Measurements from ENCODE around the gene CYP26A1. TPM values are rescaled to one million over a fixed set of nuclear protein-coding genes. Genes with fewer than 3 reads are reported as not detected.
"Not testable (repeated sequence)": the region's sequence is repeated elsewhere in the genome, so short reads cannot be mapped to it uniquely, and the experiment has no call there.

The CYP26A1 gene
- total RNA-seq, 1 experiment from 2014 or later, result not detected

GRCh38 chr10:93099670-93100069, 26.0 kb downstream of the CYP26A1 start:
- Mint-ChIP-seq H3K27me3 (ENCODE audit: insufficient read depth, unreplicated experiment) (no peaks in the 10 kb centered on the region), H3K9me3 (ENCODE audit: unreplicated experiment) (no peaks in the 10 kb centered on the region), H3K27ac (ENCODE audit: low read depth, unreplicated experiment) (no peak overlapping the region), H3K36me3 (ENCODE audit: insufficient read depth, unreplicated experiment) (no peaks in the 10 kb centered on the region), H3K4me3 (ENCODE audit: unreplicated experiment) (no peak overlapping the region), H3K4me1 (ENCODE audit: insufficient read depth, unreplicated experiment) (no peaks in the 10 kb centered on the region)
- BruUV-seq (replicated peaks), result no TSS peak
- POLR2A ChIA-PET, result no interaction called here
- DNase-seq (ENCODE audit: unreplicated experiment), result no peak
- CTCF ChIA-PET, result interaction anchor here (1.5 kb wide), 1 partner anchor 20 kb away, joined by 3 read pairs; no protein-coding TSS in a partner anchor
- intact Hi-C loops (cut with micrococcal nuclease), result no loop called here
- TF ChIP-seq, protein P1, sequence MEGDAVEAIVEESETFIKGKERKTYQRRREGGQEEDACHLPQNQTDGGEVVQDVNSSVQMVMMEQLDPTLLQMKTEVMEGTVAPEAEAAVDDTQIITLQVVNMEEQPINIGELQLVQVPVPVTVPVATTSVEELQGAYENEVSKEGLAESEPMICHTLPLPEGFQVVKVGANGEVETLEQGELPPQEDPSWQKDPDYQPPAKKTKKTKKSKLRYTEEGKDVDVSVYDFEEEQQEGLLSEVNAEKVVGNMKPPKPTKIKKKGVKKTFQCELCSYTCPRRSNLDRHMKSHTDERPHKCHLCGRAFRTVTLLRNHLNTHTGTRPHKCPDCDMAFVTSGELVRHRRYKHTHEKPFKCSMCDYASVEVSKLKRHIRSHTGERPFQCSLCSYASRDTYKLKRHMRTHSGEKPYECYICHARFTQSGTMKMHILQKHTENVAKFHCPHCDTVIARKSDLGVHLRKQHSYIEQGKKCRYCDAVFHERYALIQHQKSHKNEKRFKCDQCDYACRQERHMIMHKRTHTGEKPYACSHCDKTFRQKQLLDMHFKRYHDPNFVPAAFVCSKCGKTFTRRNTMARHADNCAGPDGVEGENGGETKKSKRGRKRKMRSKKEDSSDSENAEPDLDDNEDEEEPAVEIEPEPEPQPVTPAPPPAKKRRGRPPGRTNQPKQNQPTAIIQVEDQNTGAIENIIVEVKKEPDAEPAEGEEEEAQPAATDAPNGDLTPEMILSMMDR (IDR thresholded peaks at IDR 0.05; ENCODE audit: unreplicated experiment), result no peak

DNA sequence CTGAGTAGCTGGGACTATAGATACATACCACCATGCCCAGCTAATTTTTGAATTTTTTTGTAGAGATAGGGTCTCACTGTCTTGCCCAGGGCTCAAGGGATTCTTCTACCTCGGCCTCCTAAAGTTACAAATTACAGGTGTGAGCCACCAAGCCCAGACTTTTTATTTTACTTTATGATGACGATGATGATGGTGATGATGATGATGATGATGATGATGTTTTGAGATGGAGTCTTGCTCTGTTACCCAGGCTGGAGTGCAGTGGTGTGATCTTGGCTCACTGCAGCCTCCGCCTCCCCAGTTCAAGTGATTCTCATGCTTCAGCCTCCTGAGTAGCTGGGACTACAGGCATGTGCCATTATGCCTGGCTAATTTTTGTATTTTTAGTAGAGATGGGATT, 27.5 kb downstream of the CYP26A1 start:
- CTCF ChIA-PET, result interaction anchor here (0.7 kb wide), 1 partner anchor 101 kb away, joined by 3 read pairs; no protein-coding TSS in a partner anchor
- H3K27ac Mint-ChIP-seq (ENCODE audit: low read depth, unreplicated experiment); H3K36me3 Mint-ChIP-seq (ENCODE audit: insufficient read depth, unreplicated experiment); intact Hi-C loops (cut with micrococcal nuclease); DNase-seq (ENCODE audit: unreplicated experiment); BruUV-seq (replicated peaks); H3K27me3 Mint-ChIP-seq (ENCODE audit: insufficient read depth, unreplicated experiment); H3K4me1 Mint-ChIP-seq (ENCODE audit: insufficient read depth, unreplicated experiment); POLR2A ChIA-PET; H3K4me3 Mint-ChIP-seq (ENCODE audit: unreplicated experiment); H3K9me3 Mint-ChIP-seq (ENCODE audit: unreplicated experiment): not testable (repeated sequence)

DNA sequence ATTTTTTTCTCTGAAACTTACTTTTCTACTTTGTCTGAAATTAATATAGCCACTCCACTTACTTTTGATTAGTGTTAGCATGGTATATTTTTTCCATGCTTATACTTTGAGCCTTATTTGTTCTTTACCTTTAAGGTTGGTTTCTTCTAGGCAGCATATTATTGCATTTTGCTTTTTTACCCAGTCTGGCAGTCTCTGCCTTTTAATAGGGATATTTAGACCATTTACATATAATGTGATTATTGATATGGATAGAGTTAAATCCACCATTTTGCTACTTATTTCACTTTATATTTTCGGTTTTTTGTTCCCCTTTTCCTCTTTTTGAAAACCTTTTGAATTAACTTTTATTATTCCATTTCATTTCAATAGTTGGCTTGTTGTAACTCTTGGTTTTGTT, 30.3 kb downstream of the CYP26A1 start:
- CTCF ChIA-PET, result interaction anchor here (1.2 to 1.5 kb wide), 2 partner anchors 11 to 24 kb away, joined by 3 to 6 read pairs; no protein-coding TSS in a partner anchor

GRCh38 chr10:93106631-93107072, 33.0 kb downstream of the CYP26A1 start:
- no peak for DNase-seq (ENCODE audit: unreplicated experiment)
- TF ChIP-seq, protein P1 (IDR thresholded peaks at IDR 0.05; ENCODE audit: unreplicated experiment), result no peak
- H3K27me3 Mint-ChIP-seq (ENCODE audit: insufficient read depth, unreplicated experiment), result no peaks in the 10 kb centered on the region
- POLR2A ChIA-PET, result no interaction called here
- H3K4me3 Mint-ChIP-seq (ENCODE audit: unreplicated experiment), result no peak overlapping the region
- no peaks in the 10 kb centered on the region for H3K36me3 Mint-ChIP-seq (ENCODE audit: insufficient read depth, unreplicated experiment)
- intact Hi-C loops (cut with micrococcal nuclease), result no loop called here
- H3K27ac Mint-ChIP-seq (ENCODE audit: low read depth, unreplicated experiment), result no peak overlapping the region
- no TSS peak for BruUV-seq (replicated peaks)
- H3K4me1 Mint-ChIP-seq (ENCODE audit: insufficient read depth, unreplicated experiment), result no peaks in the 10 kb centered on the region
- CTCF ChIA-PET, result interaction anchor here (0.6 to 2.1 kb wide), 4 partner anchors 9 to 275 kb away, joined by 3 to 7 read pairs (median 4); no protein-coding TSS in a partner anchor
- H3K9me3 Mint-ChIP-seq (ENCODE audit: unreplicated experiment), result no peaks in the 10 kb centered on the region

More for the DNA sequence above, 30.3 kb downstream of the CYP26A1 start:
- no peaks in the 10 kb centered on the region for H3K27me3 Mint-ChIP-seq (ENCODE audit: insufficient read depth, unreplicated experiment)
- POLR2A ChIA-PET, result interaction anchor here (1.7 kb wide), 1 partner anchor 11 kb away, joined by 5 read pairs; no protein-coding TSS in a partner anchor
- no TSS peak for BruUV-seq (replicated peaks)
- no peaks in the 10 kb centered on the region for H3K9me3 Mint-ChIP-seq (ENCODE audit: unreplicated experiment)
- no peak overlapping the region for H3K4me3 Mint-ChIP-seq (ENCODE audit: unreplicated experiment)
- H3K27ac Mint-ChIP-seq (ENCODE audit: low read depth, unreplicated experiment), result no peak overlapping the region
- H3K36me3 Mint-ChIP-seq (ENCODE audit: insufficient read depth, unreplicated experiment), result no peaks in the 10 kb centered on the region
- no peak for DNase-seq (ENCODE audit: unreplicated experiment)
- no peaks in the 10 kb centered on the region for H3K4me1 Mint-ChIP-seq (ENCODE audit: insufficient read depth, unreplicated experiment)
- TF ChIP-seq, protein P1 (IDR thresholded peaks at IDR 0.05; ENCODE audit: unreplicated experiment), result no peak
- intact Hi-C loops (cut with micrococcal nuclease), result no loop called here
